H9 (cell line): Measurements from ENCODE around the gene P2RX2. TPM values are rescaled to one million over a fixed set of nuclear protein-coding genes. Genes with fewer than 3 reads are reported as not detected.

ENCODE experiments used
- DNase-seq: peaks from one replicate; pipeline ENCODE4 v3.0.0-alpha.2; 2017
- H2AFZ ChIP-seq: one replicate; pipeline ENCODE4 v1.6.1; 2013; ENCODE audit warnings: mild to moderate bottlenecking, low read length, control low read depth, moderate library complexity
- H2AK5ac ChIP-seq: 2 replicates; pipeline ENCODE4 v1.6.1; 2013; ENCODE audit warnings: low read length, control low read depth, mixed read lengths; ENCODE audit not compliant: insufficient read length
- H2BK120ac ChIP-seq: one replicate; pipeline ENCODE4 v1.6.1; 2013; ENCODE audit warnings: low read depth, mild to moderate bottlenecking, low read length, control low read depth, inconsistent platforms; ENCODE audit not compliant: poor library complexity, severe bottlenecking
- H2BK12ac ChIP-seq: 2 replicates; pipeline ENCODE4 v1.6.1; 2013; ENCODE audit warnings: low read length, control low read depth, mixed read lengths, low read depth; ENCODE audit not compliant: insufficient read length
- H2BK15ac ChIP-seq: 2 replicates; pipeline ENCODE4 v1.6.1; 2013; ENCODE audit warnings: low read depth, low read length, control low read depth
- H2BK20ac ChIP-seq: one replicate; pipeline ENCODE4 v1.6.1; 2013; ENCODE audit warnings: low read depth, mild to moderate bottlenecking, low read length, control low read depth, inconsistent platforms; ENCODE audit not compliant: poor library complexity, severe bottlenecking
- H2BK5ac ChIP-seq: 2 replicates; pipeline ENCODE4 v1.6.1; 2013; ENCODE audit warnings: low read length, control low read depth, mixed read lengths; ENCODE audit not compliant: insufficient read length
- H3K14ac ChIP-seq: 2 replicates; pipeline ENCODE4 v1.6.1; 2013; ENCODE audit warnings: low read length, control low read depth; ENCODE audit not compliant: insufficient read depth
- H3K18ac ChIP-seq: 2 replicates; pipeline ENCODE4 v1.6.1; 2013; ENCODE audit warnings: low read depth, mild to moderate bottlenecking, mixed read lengths, low read length, control low read depth; ENCODE audit not compliant: insufficient read length
- H3K23ac ChIP-seq: 2 replicates; pipeline ENCODE4 v1.6.1; 2013; ENCODE audit warnings: low read length, control low read depth, mixed read lengths, low read depth; ENCODE audit not compliant: insufficient read length
- H3K23me2 ChIP-seq: 2 replicates; pipeline ENCODE4 v1.6.1; 2013; ENCODE audit warnings: low read depth, mild to moderate bottlenecking, mixed read lengths, low read length, control low read depth; ENCODE audit not compliant: insufficient read length, poor library complexity, severe bottlenecking
- H3K27ac ChIP-seq: 2 replicates; pipeline ENCODE4 v1.5.1; 2013; ENCODE audit warnings: low read length, control low read depth, mixed read lengths, low read depth; ENCODE audit not compliant: insufficient read length
- H3K27me3 ChIP-seq: 2 replicates; pipeline ENCODE4 v1.6.1; 2013; ENCODE audit warnings: low read length, control low read depth, inconsistent platforms; ENCODE audit not compliant: insufficient read depth
- H3K4ac ChIP-seq: 2 replicates; pipeline ENCODE4 v1.6.1; 2013; ENCODE audit warnings: low read depth, mild to moderate bottlenecking, control low read depth, inconsistent platforms, low read length, moderate library complexity
- H3K4me1 ChIP-seq: 2 replicates; pipeline ENCODE4 v1.6.1; 2013; ENCODE audit warnings: low read length, control low read depth, inconsistent platforms; ENCODE audit not compliant: insufficient read depth
- H3K4me2 ChIP-seq: 2 replicates; pipeline ENCODE4 v1.6.1; 2013; ENCODE audit warnings: low read length, control low read depth, mixed read lengths; ENCODE audit not compliant: insufficient read length, insufficient read depth
- H3K56ac ChIP-seq: 2 replicates; pipeline ENCODE4 v1.6.1; 2013; ENCODE audit warnings: low read depth, mild to moderate bottlenecking, mixed read lengths, low read length, control low read depth; ENCODE audit not compliant: insufficient read length
- H3K79me1 ChIP-seq: 2 replicates; pipeline ENCODE4 v1.6.1; 2013; ENCODE audit warnings: low read depth, mild to moderate bottlenecking, moderate library complexity, low read length, control low read depth, inconsistent platforms; ENCODE audit not compliant: insufficient read depth, poor library complexity, severe bottlenecking
- H3K79me2 ChIP-seq: 2 replicates; pipeline ENCODE4 v1.6.1; 2013; ENCODE audit warnings: low read length, control low read depth, inconsistent platforms; ENCODE audit not compliant: insufficient read depth
- H3K9ac ChIP-seq: 2 replicates; pipeline ENCODE4 v1.6.1; 2013; ENCODE audit warnings: low read length, control low read depth, mixed read lengths; ENCODE audit not compliant: insufficient read length; ENCODE audit errors: extremely low read depth
- H3K9me3 ChIP-seq: one replicate; pipeline ENCODE4 v1.6.1; 2013; ENCODE audit warnings: low read depth, low read length, inconsistent platforms; ENCODE audit not compliant: control insufficient read depth
- H3T11ph ChIP-seq: one replicate; pipeline ENCODE4 v1.6.1; 2013; ENCODE audit warnings: mild to moderate bottlenecking, low read length, control low read depth, inconsistent platforms
- H4K20me1 ChIP-seq: one replicate; pipeline ENCODE4 v1.6.1; 2013; ENCODE audit not compliant: control insufficient read depth, insufficient read length, insufficient read depth
- H4K5ac ChIP-seq: 2 replicates; pipeline ENCODE4 v1.6.1; 2013; ENCODE audit warnings: low read depth, mild to moderate bottlenecking, mixed read lengths, low read length, control low read depth; ENCODE audit not compliant: insufficient read length
- H4K8ac ChIP-seq: replicated peaks from 2 replicates; pipeline ENCODE4 v1.6.1; 2013; ENCODE audit warnings: low read length, control low read depth, mixed read lengths, low read depth; ENCODE audit not compliant: insufficient read length
- H4K91ac ChIP-seq: 2 replicates; pipeline ENCODE4 v1.6.1; 2013; ENCODE audit warnings: low read depth, mild to moderate bottlenecking, moderate library complexity, mixed read lengths, low read length, control low read depth; ENCODE audit not compliant: insufficient read length
- H3K27ac Mint-ChIP-seq, 3 experiments: 2 replicates in 2 of 3; 3 replicates in 1 of 3; pipeline ENCODE4 v1.8.0; 2020 to 2021; ENCODE audit warnings: mixed read lengths in 3 of 3, mild to moderate bottlenecking in 1 of 3, moderate library complexity in 1 of 3
- H3K27me3 Mint-ChIP-seq: 2 replicates; pipeline ENCODE4 v1.8.0; 2021; ENCODE audit warnings: low read depth, mild to moderate bottlenecking, moderate library complexity, mixed read lengths
- H3K36me3 Mint-ChIP-seq, 3 experiments: 2 replicates in 2 of 3; 3 replicates in 1 of 3; pipeline ENCODE4 v1.8.0; 2020 to 2021; ENCODE audit warnings: low read depth in 3 of 3, mixed read lengths in 3 of 3; ENCODE audit not compliant: insufficient read depth in 1 of 3
- H3K4me1 Mint-ChIP-seq, 2 experiments: 2 replicates each; pipeline ENCODE4 v1.8.0; 2020; ENCODE audit warnings: mixed read lengths in 2 of 2
- H3K4me3 Mint-ChIP-seq, 2 experiments: 2 replicates in 1 of 2; 3 replicates in 1 of 2; pipeline ENCODE4 v1.8.0; 2020 to 2021; ENCODE audit warnings: mild to moderate bottlenecking in 2 of 2, mixed read lengths in 2 of 2, moderate library complexity in 1 of 2
- H3K9me3 Mint-ChIP-seq, 2 experiments: 2 replicates in 1 of 2; 3 replicates in 1 of 2; pipeline ENCODE4 v1.8.0; 2020; ENCODE audit warnings: mild to moderate bottlenecking in 2 of 2, mixed read lengths in 2 of 2, moderate library complexity in 1 of 2
- WGBS: extraction: QIAGEN DNeasy Blood & Tissue Kit; methylation state at CpG from one replicate; pipeline ENCODE4 v1.1.7; 2013; ENCODE audit warnings: missing lambda C conversion rate, low lambda C conversion rate, mixed read lengths; ENCODE audit not compliant: insufficient read length; ENCODE audit errors: extremely low coverage; 5-methylcytosine and 5-hydroxymethylcytosine counted together
- total RNA-seq: library from RNA; stranded (reverse); gene quantifications from 2 replicates; pipeline ENCODE4 v1.2.1, GENCODE V29; 2021
- TF ChIP-seq, protein P1 (sequence below): fragments of 200-600 bp; sonication (generic); conservative IDR thresholded peaks from 3 replicates; pipeline ENCODE4 v1.8.0; 2021; ENCODE audit warnings: antibody characterized with exemption, mild to moderate bottlenecking

P2RX2 gene
- total RNA-seq, 1 experiment from 2014 or later = 1.8 TPM

DNA sequence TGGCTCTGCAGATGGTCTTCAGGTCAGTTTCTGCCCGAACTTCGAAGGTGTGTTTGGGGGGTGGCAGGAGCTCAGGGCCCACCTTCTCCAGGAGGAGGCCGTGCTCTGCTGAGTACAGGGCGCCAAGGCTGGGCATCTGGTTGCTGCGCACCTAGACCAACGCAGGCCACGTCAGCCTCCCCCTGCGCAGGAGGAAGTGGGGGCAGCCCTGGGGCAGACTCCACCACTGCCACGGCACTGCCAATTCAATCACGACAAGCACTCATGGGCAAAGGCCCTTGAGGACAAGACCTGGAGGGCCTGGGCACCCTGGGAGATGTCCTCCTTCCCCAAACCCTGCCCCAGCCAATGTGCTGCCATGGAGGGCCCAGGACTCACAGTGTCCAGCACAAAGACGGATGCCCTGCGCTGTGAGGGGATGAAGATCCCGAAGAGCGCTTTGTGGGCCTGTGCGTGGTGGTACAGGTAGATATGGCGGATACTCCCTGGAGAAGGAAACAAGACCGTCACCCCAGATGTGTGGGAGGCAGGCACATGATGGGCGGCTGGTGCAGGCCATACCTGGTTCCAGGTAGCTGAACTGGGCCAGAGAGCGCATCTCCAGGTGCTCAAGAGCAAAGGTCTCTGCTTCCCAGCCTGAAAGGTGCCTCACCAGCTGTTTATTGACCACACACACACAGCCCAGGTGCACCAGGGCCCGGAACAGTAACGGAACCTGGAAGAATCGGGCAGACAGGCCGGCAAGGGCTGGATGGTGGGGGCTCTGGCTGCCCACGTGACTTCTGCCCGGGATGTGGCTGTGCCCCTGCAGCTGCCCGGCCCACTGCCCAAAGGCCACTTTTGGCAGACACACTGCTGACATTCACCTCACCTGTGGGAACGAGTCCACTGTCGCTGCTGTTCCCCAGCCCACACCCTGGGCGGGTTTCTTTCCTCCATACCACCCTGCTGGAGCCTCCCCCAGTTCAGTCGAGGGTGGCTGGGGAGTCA, 24.6 kb downstream of the P2RX2 start:
- no peak overlapping the region for H3K56ac ChIP-seq
- no CpG with 5 or more reads among the region's 30 CpGs for WGBS

More for the DNA sequence above, 24.6 kb downstream of the P2RX2 start:
- Histone ChIP-seq H4K8ac (no peak overlapping the region), H2BK20ac (no peak overlapping the region), H3K14ac (no peak overlapping the region), H3K23me2 (no peaks in the 10 kb centered on the region), H2BK120ac (no peak overlapping the region), H3K18ac (no peak overlapping the region), H3K23ac (no peak overlapping the region), H3K9me3 (no peaks in the 10 kb centered on the region), H3K4me2 (no peak overlapping the region), H3K4me1 (no peaks in the 10 kb centered on the region), H3K27me3 (no peaks in the 10 kb centered on the region), H2BK5ac (no peak overlapping the region), H3K4ac (no peak overlapping the region), H4K91ac (no peak overlapping the region), H3K9ac (no peak overlapping the region), H4K5ac (no peak overlapping the region), H2AK5ac (no peak overlapping the region), H2BK12ac (no peak overlapping the region), H2BK15ac (no peak overlapping the region), H4K20me1 (no peaks in the 10 kb centered on the region), H2AFZ (no peak overlapping the region), H3K27ac (no peak overlapping the region), H3K79me1 (no peaks in the 10 kb centered on the region), H3T11ph (no peak overlapping the region), H3K79me2 (peaks cover 2% of the 10 kb centered on the region; the same call in 1 of the 2 replicates)
- no peak for DNase-seq
- Mint-ChIP-seq H3K4me3 (no peak overlapping the region), H3K36me3 (peaks cover 43 to 86% (median 65%) of the 10 kb centered on the region in 3 experiments), H3K4me1 (peaks cover 0 to 1% of the 10 kb centered on the region in 2 experiments; a peak in 2 of 4 replicates), H3K9me3 (no peaks in the 10 kb centered on the region), H3K27me3 (no peaks in the 10 kb centered on the region), H3K27ac (no peak overlapping the region)
- TF ChIP-seq, protein P1, sequence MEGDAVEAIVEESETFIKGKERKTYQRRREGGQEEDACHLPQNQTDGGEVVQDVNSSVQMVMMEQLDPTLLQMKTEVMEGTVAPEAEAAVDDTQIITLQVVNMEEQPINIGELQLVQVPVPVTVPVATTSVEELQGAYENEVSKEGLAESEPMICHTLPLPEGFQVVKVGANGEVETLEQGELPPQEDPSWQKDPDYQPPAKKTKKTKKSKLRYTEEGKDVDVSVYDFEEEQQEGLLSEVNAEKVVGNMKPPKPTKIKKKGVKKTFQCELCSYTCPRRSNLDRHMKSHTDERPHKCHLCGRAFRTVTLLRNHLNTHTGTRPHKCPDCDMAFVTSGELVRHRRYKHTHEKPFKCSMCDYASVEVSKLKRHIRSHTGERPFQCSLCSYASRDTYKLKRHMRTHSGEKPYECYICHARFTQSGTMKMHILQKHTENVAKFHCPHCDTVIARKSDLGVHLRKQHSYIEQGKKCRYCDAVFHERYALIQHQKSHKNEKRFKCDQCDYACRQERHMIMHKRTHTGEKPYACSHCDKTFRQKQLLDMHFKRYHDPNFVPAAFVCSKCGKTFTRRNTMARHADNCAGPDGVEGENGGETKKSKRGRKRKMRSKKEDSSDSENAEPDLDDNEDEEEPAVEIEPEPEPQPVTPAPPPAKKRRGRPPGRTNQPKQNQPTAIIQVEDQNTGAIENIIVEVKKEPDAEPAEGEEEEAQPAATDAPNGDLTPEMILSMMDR = no peak
